Naive thymus-derived CD4-positive, alpha-beta T cell (primary cell): Measurements from ENCODE around the gene ZDHHC22. TPM values are rescaled to one million over a fixed set of nuclear protein-coding genes. Genes with fewer than 3 reads are reported as not detected.
A peak's percentile ranks its signal among the peaks of the same experiment; 100 is the strongest.

Experiments used
- ATAC-seq: fragments of 150-1000 bp; cut with Tn5 transposase; 2 replicates; pipeline ENCODE4 v1.10.0; 2021; ENCODE audit warnings: mild to moderate bottlenecking, moderate library complexity
- CTCF ChIA-PET: fragments of 350-600 bp; sonication (Branson Sonifier 250); formaldehyde crosslinking; loops from one replicate; lab custom pipeline; 2021; ENCODE audit warnings: antibody characterized with exemption; lab: Charles Lee
- POLR2A ChIA-PET: fragments of 350-600 bp; sonication (Branson Sonifier 250); formaldehyde crosslinking; loops from one replicate; lab custom pipeline; 2021; ENCODE audit warnings: antibody characterized with exemption, inconsistent platforms; lab: Charles Lee
- DNase-seq, 9 donors: peaks; one replicate each; pipeline versions ENCODE4 v3.0.0 to v3.0.0-alpha.2; 2020 to 2022; ENCODE audit warnings: mixed read lengths in 1 of 9
- H3K27ac ChIP-seq: one replicate; pipeline ENCODE4 v1.7.0; 2013; ENCODE audit warnings: mild to moderate bottlenecking, low read depth, low read length, moderate library complexity
- H3K27me3 ChIP-seq, 2 donors: one replicate each; pipeline ENCODE4 v1.7.0; 2013; ENCODE audit warnings: low read length in 2 of 2, mild to moderate bottlenecking in 2 of 2, moderate library complexity in 2 of 2; ENCODE audit not compliant: control insufficient read depth in 2 of 2, insufficient read depth in 2 of 2
- H3K36me3 ChIP-seq, 3 experiments: 1 replicate in 2 of 3; 2 replicates in 1 of 3; pipeline ENCODE4 v1.7.0; 2013; ENCODE audit warnings: low read length in 3 of 3, mild to moderate bottlenecking in 3 of 3, moderate library complexity in 1 of 3; ENCODE audit not compliant: insufficient read depth in 3 of 3, control insufficient read depth in 2 of 3
- H3K4me1 ChIP-seq, 2 donors: one replicate each; pipeline ENCODE4 v1.7.0; 2013; ENCODE audit warnings: low read length in 2 of 2, mild to moderate bottlenecking in 2 of 2, moderate library complexity in 1 of 2; ENCODE audit not compliant: control insufficient read depth in 2 of 2, insufficient read depth in 2 of 2
- H3K4me3 ChIP-seq: 2 replicates; pipeline ENCODE4 v1.7.0; 2013; ENCODE audit warnings: mild to moderate bottlenecking, low read length
- H3K9me3 ChIP-seq, 3 experiments: 1 replicate in 2 of 3; 2 replicates in 1 of 3; pipeline ENCODE4 v1.7.0; 2013; ENCODE audit warnings: low read length in 3 of 3; ENCODE audit not compliant: control insufficient read depth in 2 of 3
- H3K27ac Mint-ChIP-seq, 9 donors: one replicate each; pipeline ENCODE4 v1.8.0; 2020 to 2022; ENCODE audit warnings: mixed read lengths in 9 of 9, mild to moderate bottlenecking in 8 of 9, moderate library complexity in 5 of 9, inconsistent platforms in 2 of 9
- H3K27me3 Mint-ChIP-seq, 5 donors: one replicate each; pipeline ENCODE4 v1.8.0; 2021 to 2022; ENCODE audit warnings: mixed read lengths in 5 of 5, mild to moderate bottlenecking in 1 of 5
- H3K36me3 Mint-ChIP-seq, 5 donors: one replicate each; pipeline ENCODE4 v1.8.0; 2020 to 2022; ENCODE audit warnings: mixed read lengths in 5 of 5, mild to moderate bottlenecking in 3 of 5, inconsistent platforms in 1 of 5
- H3K4me1 Mint-ChIP-seq, 7 donors: one replicate each; pipeline ENCODE4 v1.8.0; 2020 to 2022; ENCODE audit warnings: mixed read lengths in 7 of 7, mild to moderate bottlenecking in 3 of 7, inconsistent platforms in 1 of 7
- H3K4me3 Mint-ChIP-seq, 10 donors: one replicate each; pipeline ENCODE4 v1.8.0; 2020 to 2022; ENCODE audit warnings: mild to moderate bottlenecking in 10 of 10, mixed read lengths in 10 of 10, moderate library complexity in 6 of 10, inconsistent platforms in 2 of 10
- H3K9me3 Mint-ChIP-seq, 11 donors: one replicate each; pipeline ENCODE4 v1.8.0; 2020 to 2022; ENCODE audit warnings: mixed read lengths in 11 of 11, mild to moderate bottlenecking in 4 of 11, inconsistent platforms in 1 of 11, moderate library complexity in 1 of 11
- intact Hi-C, 2 donors: fragments of 100-400 bp; cut with micrococcal nuclease; formaldehyde crosslinking; loops; one replicate each; pipeline ENCODE4 v1.15.1; 2023
- polyA plus RNA-seq, 2 donors: library from polyadenylated mRNA; unstranded; fragments of 300-500 nt; fragmentation: Illumina TruSeq; gene quantifications; one replicate each; pipeline ENCODE4 v1.2.3, GENCODE V29; 2021
- total RNA-seq, 6 experiments: library from RNA in 5 of 6; stranded (reverse) in 5 of 6; gene quantifications; 1 replicate in 5 of 6; 2 replicates in 1 of 6; pipeline ENCODE4 v1.2.3 and lab custom pipeline; 2021 to 2026

The ZDHHC22 gene
- total and polyA plus RNA-seq, 7 experiments from 2014 or later = not detected

GRCh38 chr14:77184396-77185092 is 43.0 kb upstream of the ZDHHC22 start:
- Histone ChIP-seq H3K36me3 (no peaks in the 10 kb centered on the region), H3K9me3 (no peaks in the 10 kb centered on the region), H3K4me3 (no peak overlapping the region), H3K27ac (no peak overlapping the region), H3K27me3 (peaks cover 0 to 3% of the 10 kb centered on the region in 2 donors), H3K4me1 (peaks cover 8 to 9% of the 10 kb centered on the region in 2 donors)
- Mint-ChIP-seq H3K4me3 (peak overlapping the region in 1 of 10 donors; percentile 64), H3K27ac (no peak overlapping the region), H3K36me3 (peaks cover 0 to 5% (median 0%) of the 10 kb centered on the region in 5 donors), H3K27me3 (peaks cover 28 to 50% (median 42%) of the 10 kb centered on the region in 5 donors), H3K9me3 (peaks cover 0 to 1% (median 0%) of the 10 kb centered on the region in 11 donors), H3K4me1 (peaks cover 0 to 24% (median 9%) of the 10 kb centered on the region in 7 donors)
- ATAC-seq (no peak), DNase-seq (no peak)
- ChIA-PET POLR2A (interaction anchor here (0.6 kb wide), 1 partner anchor 130 kb away, joined by 3 read pairs; no protein-coding TSS in a partner anchor), CTCF (no interaction called here)
- intact Hi-C loops = no loop called here

GRCh38 chr14:77183896-77184295 is 42.3 kb upstream of the ZDHHC22 start:
- no peak for DNase-seq
- Histone ChIP-seq H3K9me3 (no peaks in the 10 kb centered on the region), H3K27ac (no peak overlapping the region), H3K36me3 (no peaks in the 10 kb centered on the region), H3K27me3 (peaks cover 0 to 3% of the 10 kb centered on the region in 2 donors), H3K4me3 (no peak overlapping the region), H3K4me1 (peaks cover 8 to 9% of the 10 kb centered on the region in 2 donors)
- Mint-ChIP-seq H3K27ac (no peak overlapping the region), H3K4me1 (peaks cover 0 to 24% (median 10%) of the 10 kb centered on the region in 7 donors), H3K4me3 (peak overlapping the region in 2 of 10 donors; percentile 8 to 64), H3K27me3 (peaks cover 24 to 45% (median 42%) of the 10 kb centered on the region in 5 donors), H3K9me3 (peaks cover 0 to 1% (median 0%) of the 10 kb centered on the region in 11 donors), H3K36me3 (peaks cover 0 to 5% (median 0%) of the 10 kb centered on the region in 5 donors)
- intact Hi-C loops = no loop called here
- CTCF ChIA-PET = no interaction called here
- POLR2A ChIA-PET = no interaction called here
- ATAC-seq = no peak

- Histone ChIP-seq H3K4me3 (peak within 1 kb of the TSS; percentile 56), H3K36me3 (no peaks in the 10 kb centered on the region), H3K4me1 (peaks cover 8 to 9% of the 10 kb centered on the region in 2 donors), H3K9me3 (no peaks in the 10 kb centered on the region), H3K27me3 (peaks cover 0 to 3% of the 10 kb centered on the region in 2 donors), H3K27ac (no peak within 1 kb of the TSS)
- Mint-ChIP-seq H3K9me3 (peaks cover 0 to 1% (median 0%) of the 10 kb centered on the region in 11 donors), H3K4me1 (peaks cover 0 to 24% (median 10%) of the 10 kb centered on the region in 7 donors), H3K27me3 (peaks cover 22 to 45% (median 42%) of the 10 kb centered on the region in 5 donors), H3K27ac (peak within 1 kb of the TSS in 1 of 9 donors; percentile 51), H3K36me3 (no peaks in the 10 kb centered on the region), H3K4me3 (peak within 1 kb of the TSS; percentile 62 to 88 (median 76))
- ATAC-seq (peak; percentile 74), DNase-seq (peak in 8 of 9 donors; percentile 5 to 51 (median 25))
- ChIA-PET POLR2A (no interaction called here), CTCF (no interaction called here)
- intact Hi-C loops = no loop called here
Observed at GRCh38 chr14:77181603-77182437, 40.2 kb upstream of the ZDHHC22 start, which contains the start of gene TMEM63C. Gene TMEM63C (plus strand): TSS chr14:77181798. CDS start chr14:77218814, 37,016 bp downstream.

GRCh38 chr14:77180726-77181602 is 39.4 kb upstream of the ZDHHC22 start:
- Mint-ChIP-seq H3K27me3 (peaks cover 27 to 45% (median 34%) of the 10 kb centered on the region in 5 donors), H3K27ac (peak overlapping the region in 1 of 9 donors; percentile 46), H3K36me3 (no peaks in the 10 kb centered on the region), H3K4me3 (peak overlapping the region; percentile 62 to 88 (median 76)), H3K4me1 (peaks cover 0 to 24% (median 10%) of the 10 kb centered on the region in 7 donors), H3K9me3 (peaks cover 0 to 1% (median 0%) of the 10 kb centered on the region in 11 donors)
- no peak for ATAC-seq
- DNase-seq = no peak
- H3K4me3 ChIP-seq = peak overlapping the region; percentile 56
- ChIA-PET CTCF (no interaction called here), POLR2A (no interaction called here)
- intact Hi-C loops = no loop called here
- no peak overlapping the region for H3K27ac ChIP-seq
- peaks cover 8 to 9% of the 10 kb centered on the region in 2 donors for H3K4me1 ChIP-seq
- no peaks in the 10 kb centered on the region for H3K9me3 ChIP-seq
- H3K27me3 ChIP-seq = peaks cover 0 to 3% of the 10 kb centered on the region in 2 donors
- H3K36me3 ChIP-seq = no peaks in the 10 kb centered on the region

- intact Hi-C loops = no loop called here
- no peak overlapping the region for H3K27ac Mint-ChIP-seq
- ChIA-PET POLR2A (no interaction called here), CTCF (no interaction called here)
- no peak overlapping the region for H3K4me3 Mint-ChIP-seq
- Histone ChIP-seq H3K4me1 (peaks cover 8 to 9% of the 10 kb centered on the region in 2 donors), H3K36me3 (no peaks in the 10 kb centered on the region), H3K27me3 (peaks cover 0 to 3% of the 10 kb centered on the region in 2 donors), H3K9me3 (no peaks in the 10 kb centered on the region), H3K4me3 (no peak overlapping the region), H3K27ac (no peak overlapping the region)
- H3K36me3 Mint-ChIP-seq = no peaks in the 10 kb centered on the region
- peaks cover 18 to 38% (median 31%) of the 10 kb centered on the region in 5 donors for H3K27me3 Mint-ChIP-seq
- H3K4me1 Mint-ChIP-seq = peaks cover 0 to 21% (median 8%) of the 10 kb centered on the region in 7 donors
- ATAC-seq = no peak
- H3K9me3 Mint-ChIP-seq = no peaks in the 10 kb centered on the region
- DNase-seq = no peak
Observed at GRCh38 chr14:77178656-77179055, 37.1 kb upstream of the ZDHHC22 start.

- H3K27ac Mint-ChIP-seq = no peak overlapping the region
- Histone ChIP-seq H3K9me3 (no peaks in the 10 kb centered on the region), H3K36me3 (no peaks in the 10 kb centered on the region), H3K27me3 (peaks cover 0 to 3% of the 10 kb centered on the region in 2 donors), H3K27ac (no peak overlapping the region), H3K4me3 (no peak overlapping the region), H3K4me1 (peaks cover 5 to 6% of the 10 kb centered on the region in 2 donors)
- DNase-seq (no peak), ATAC-seq (no peak)
- peaks cover 0 to 15% (median 6%) of the 10 kb centered on the region in 7 donors for H3K4me1 Mint-ChIP-seq
- ChIA-PET POLR2A (no interaction called here), CTCF (no interaction called here)
- peaks cover 0 to 6% (median 0%) of the 10 kb centered on the region in 5 donors for H3K36me3 Mint-ChIP-seq
- peaks cover 12 to 41% (median 28%) of the 10 kb centered on the region in 5 donors for H3K27me3 Mint-ChIP-seq
- intact Hi-C loops = no loop called here
- H3K9me3 Mint-ChIP-seq = peaks cover 0 to 6% (median 0%) of the 10 kb centered on the region in 11 donors
- no peak overlapping the region for H3K4me3 Mint-ChIP-seq
Observed at GRCh38 chr14:77177702-77178101, 36.1 kb upstream of the ZDHHC22 start.
